Esophagus (tissue), 2 donors: Measurements from ENCODE around the gene NCSTN. TPM values are rescaled to one million over a fixed set of nuclear protein-coding genes. Genes with fewer than 3 reads are reported as not detected.

ENCODE experiments used
- H3K27ac ChIP-seq, 2 donors: one replicate each; pipeline ENCODE4 v1.5.1; 2013; ENCODE audit warnings: low read depth in 2 of 2, mild to moderate bottlenecking in 2 of 2, inconsistent platforms in 1 of 2, low read length in 1 of 2, moderate library complexity in 1 of 2
- H3K27me3 ChIP-seq, 2 donors: one replicate each; pipeline ENCODE4 v1.6.1; 2013; ENCODE audit warnings: low read length in 2 of 2, control low read depth in 1 of 2, mild to moderate bottlenecking in 1 of 2; ENCODE audit not compliant: insufficient read depth in 2 of 2, control insufficient read depth in 1 of 2
- H3K36me3 ChIP-seq, 2 donors: one replicate each; pipeline ENCODE4 v1.6.1; 2013; ENCODE audit warnings: low read length in 1 of 2; ENCODE audit not compliant: control insufficient read depth in 2 of 2, insufficient read depth in 2 of 2
- H3K4me1 ChIP-seq, 2 donors: one replicate each; pipeline ENCODE4 v1.6.1; 2013; ENCODE audit warnings: low read length in 1 of 2; ENCODE audit not compliant: control insufficient read depth in 2 of 2, insufficient read depth in 2 of 2
- H3K4me3 ChIP-seq, 2 donors: one replicate each; pipeline ENCODE4 v1.5.1; 2013; ENCODE audit warnings: low read length in 2 of 2, mild to moderate bottlenecking in 2 of 2, low read depth in 1 of 2, moderate library complexity in 1 of 2
- H3K9me3 ChIP-seq, 2 donors: one replicate each; pipeline ENCODE4 v1.6.1; 2013; ENCODE audit warnings: mild to moderate bottlenecking in 2 of 2, low read depth in 1 of 2, low read length in 1 of 2, moderate library complexity in 1 of 2; ENCODE audit not compliant: control insufficient read depth in 2 of 2, insufficient read depth in 1 of 2
- WGBS, 2 donors: extraction: QIAGEN DNeasy Blood & Tissue Kit; methylation state at CpG; one replicate each; pipeline ENCODE4 v1.1.7; 2013; 5-methylcytosine and 5-hydroxymethylcytosine counted together
- polyA plus RNA-seq, 2 donors: library from polyadenylated mRNA; stranded (reverse); fragments of 200-250 nt; gene quantifications; one replicate each; pipeline ENCODE4 v1.2.3, GENCODE V29; 2013
- donor health status: healthy with polysubstance abuse.
- donor health status: Bipolar disorder and iron deficiency.

The NCSTN gene
- polyA plus RNA-seq, 2 donors = 34.2 to 34.9 TPM

GRCh38 chr1:160400646-160401486 lies 57.7 kb downstream of the NCSTN start:
- Histone ChIP-seq H3K36me3 (no peaks in the 10 kb centered on the region), H3K27ac (peak overlapping the region; percentile 47 to 71), H3K27me3 (no peaks in the 10 kb centered on the region), H3K4me1 (peaks cover 3 to 8% of the 10 kb centered on the region in 2 donors), H3K4me3 (peak overlapping the region; percentile 62 to 69), H3K9me3 (no peaks in the 10 kb centered on the region)
- WGBS, 2 donors = 3 to 5% methylated on average over 47 to 55 of the region's 55 CpGs

DNA sequence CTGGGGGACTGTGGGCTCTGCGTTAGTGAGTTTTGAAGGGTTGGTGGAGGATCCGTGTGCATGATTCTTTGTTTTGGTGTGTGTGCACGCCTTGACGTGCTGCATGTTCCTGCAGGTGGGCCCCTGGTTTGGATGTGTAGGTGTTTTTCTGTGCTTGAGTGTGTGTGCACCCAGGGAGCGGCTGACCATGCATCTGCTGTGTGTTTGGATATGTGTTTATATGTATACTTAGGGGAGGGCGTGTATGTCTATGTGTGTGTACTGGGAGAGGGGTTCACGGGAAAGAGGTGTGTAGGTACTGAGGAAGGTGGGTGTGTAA lies 58.3 kb downstream of the NCSTN start:
- Histone ChIP-seq H3K27ac (peak overlapping the region in 1 of 2 donors; percentile 71), H3K4me1 (peaks cover 3 to 8% of the 10 kb centered on the region in 2 donors), H3K36me3 (no peaks in the 10 kb centered on the region), H3K9me3 (no peaks in the 10 kb centered on the region), H3K27me3 (no peaks in the 10 kb centered on the region), H3K4me3 (peak overlapping the region; percentile 62 to 69)
- WGBS, 2 donors = 32 to 36% methylated on average over 7 of the region's 7 CpGs

DNA sequence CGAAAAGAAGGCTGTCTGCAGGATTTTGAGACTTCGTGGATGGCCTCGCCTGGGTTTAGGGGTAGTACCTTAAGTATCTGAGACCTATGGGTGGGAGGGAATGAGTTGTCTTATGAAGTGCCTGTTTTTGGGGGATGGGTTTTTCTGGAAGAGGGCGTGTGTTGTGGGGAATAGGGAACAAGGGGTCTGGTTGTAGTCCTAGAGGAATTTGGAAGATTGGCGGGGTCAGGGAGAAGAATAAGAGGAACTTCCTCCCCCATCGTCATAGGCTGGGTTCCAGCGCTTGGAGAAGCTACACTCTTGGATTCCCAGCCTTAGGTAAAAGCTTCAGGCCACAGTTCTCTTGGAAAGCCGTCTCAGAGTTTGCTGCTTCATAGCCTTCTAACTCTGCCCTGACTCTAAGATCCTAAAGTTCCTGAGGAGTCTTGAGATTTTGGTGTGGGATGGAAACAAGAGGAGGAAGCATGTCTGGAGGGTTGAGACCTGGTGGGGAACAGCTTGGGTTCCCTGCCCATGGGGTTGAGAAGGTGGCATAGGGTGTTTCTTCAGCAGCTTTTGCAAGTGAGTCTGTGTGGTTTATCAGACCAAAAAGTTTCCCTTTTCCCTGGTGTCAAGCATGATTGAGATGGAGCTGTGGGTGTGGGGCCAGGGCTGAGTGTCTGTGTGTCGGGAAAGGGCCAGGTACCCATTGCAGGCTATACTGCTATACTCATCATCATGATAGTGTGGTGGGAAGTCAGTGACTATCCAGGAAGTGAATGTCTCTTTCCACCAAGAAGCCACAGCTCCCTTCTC lies 59.0 kb downstream of the NCSTN start:
- H3K4me3 ChIP-seq = no peak overlapping the region
- no peaks in the 10 kb centered on the region for H3K9me3 ChIP-seq
- H3K27me3 ChIP-seq = no peaks in the 10 kb centered on the region
- H3K36me3 ChIP-seq = no peaks in the 10 kb centered on the region
- H3K4me1 ChIP-seq = peaks cover 3 to 9% of the 10 kb centered on the region in 2 donors
- peak overlapping the region in 1 of 2 donors; percentile 46 for H3K27ac ChIP-seq
- WGBS, 2 donors = 55 to 59% methylated on average over 9 of the region's 9 CpGs

DNA sequence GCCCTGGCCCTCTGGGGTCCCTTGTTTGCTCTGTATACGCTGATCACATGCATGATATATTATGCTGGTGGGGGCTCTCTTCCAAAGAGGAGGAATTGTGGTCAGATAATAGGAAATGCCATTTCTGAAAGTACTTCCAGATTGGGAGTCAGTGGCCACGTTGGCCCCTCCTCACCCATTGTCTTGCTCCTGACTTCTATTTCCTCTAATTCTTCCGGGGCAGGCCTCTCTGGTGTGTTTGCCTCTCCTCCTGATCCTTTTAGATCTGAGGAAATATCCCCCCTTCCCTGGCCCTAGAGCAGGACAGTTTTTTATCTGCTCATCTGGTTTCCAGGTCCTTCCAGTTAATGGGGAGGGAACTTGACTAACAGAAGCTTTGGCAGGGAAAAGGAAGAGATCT lies 60.1 kb downstream of the NCSTN start:
- H3K36me3 ChIP-seq = no peaks in the 10 kb centered on the region
- no peaks in the 10 kb centered on the region for H3K9me3 ChIP-seq
- H3K4me3 ChIP-seq = no peak overlapping the region
- peaks cover 9 to 18% of the 10 kb centered on the region in 2 donors for H3K4me1 ChIP-seq
- 55 to 82% methylated on average over 3 of the region's 3 CpGs for WGBS, 2 donors
- no peaks in the 10 kb centered on the region for H3K27me3 ChIP-seq
- H3K27ac ChIP-seq = peak overlapping the region in 1 of 2 donors; percentile 7

GRCh38 chr1:160404094-160404493 lies 60.9 kb downstream of the NCSTN start:
- Histone ChIP-seq H3K9me3 (no peaks in the 10 kb centered on the region), H3K4me1 (peaks cover 9 to 22% of the 10 kb centered on the region in 2 donors), H3K27ac (no peak overlapping the region), H3K36me3 (no peaks in the 10 kb centered on the region), H3K4me3 (no peak overlapping the region), H3K27me3 (no peaks in the 10 kb centered on the region)
- WGBS, 2 donors = 77 to 82% methylated on average over 3 of the region's 3 CpGs

DNA sequence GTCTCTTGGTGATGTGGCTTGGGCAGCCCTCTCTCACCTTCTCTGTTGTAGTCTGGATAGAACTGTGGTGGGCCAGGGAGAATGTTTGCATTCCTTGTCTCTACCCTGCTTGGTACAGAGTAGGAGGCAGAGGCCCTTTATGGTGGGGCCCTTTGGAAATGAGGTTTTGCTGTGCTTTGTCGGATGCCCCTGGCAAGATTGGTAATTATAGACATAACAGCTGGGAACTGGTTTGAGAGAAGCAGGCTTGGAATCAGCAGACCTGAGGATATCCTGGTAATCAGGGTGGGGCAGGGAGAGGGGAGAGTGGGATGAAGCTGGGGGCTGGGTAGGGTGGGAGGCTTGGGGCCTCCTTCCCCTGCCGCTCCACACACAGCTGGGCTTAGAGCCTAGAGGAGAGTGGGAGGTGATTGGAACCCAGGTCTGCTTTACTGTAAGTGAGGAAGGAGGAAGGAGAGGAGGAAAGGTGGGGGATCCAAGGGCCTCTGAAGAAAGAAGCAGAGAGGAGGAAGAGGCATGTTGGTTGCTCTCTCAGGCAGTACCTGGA lies 62.2 kb downstream of the NCSTN start:
- H3K36me3 ChIP-seq = no peaks in the 10 kb centered on the region
- H3K4me3 ChIP-seq = no peak overlapping the region
- no peak overlapping the region for H3K27ac ChIP-seq
- WGBS, 2 donors = 56 to 73% methylated on average over 2 of the region's 2 CpGs
- no peaks in the 10 kb centered on the region for H3K27me3 ChIP-seq
- no peaks in the 10 kb centered on the region for H3K9me3 ChIP-seq
- H3K4me1 ChIP-seq = peaks cover 11 to 28% of the 10 kb centered on the region in 2 donors

DNA sequence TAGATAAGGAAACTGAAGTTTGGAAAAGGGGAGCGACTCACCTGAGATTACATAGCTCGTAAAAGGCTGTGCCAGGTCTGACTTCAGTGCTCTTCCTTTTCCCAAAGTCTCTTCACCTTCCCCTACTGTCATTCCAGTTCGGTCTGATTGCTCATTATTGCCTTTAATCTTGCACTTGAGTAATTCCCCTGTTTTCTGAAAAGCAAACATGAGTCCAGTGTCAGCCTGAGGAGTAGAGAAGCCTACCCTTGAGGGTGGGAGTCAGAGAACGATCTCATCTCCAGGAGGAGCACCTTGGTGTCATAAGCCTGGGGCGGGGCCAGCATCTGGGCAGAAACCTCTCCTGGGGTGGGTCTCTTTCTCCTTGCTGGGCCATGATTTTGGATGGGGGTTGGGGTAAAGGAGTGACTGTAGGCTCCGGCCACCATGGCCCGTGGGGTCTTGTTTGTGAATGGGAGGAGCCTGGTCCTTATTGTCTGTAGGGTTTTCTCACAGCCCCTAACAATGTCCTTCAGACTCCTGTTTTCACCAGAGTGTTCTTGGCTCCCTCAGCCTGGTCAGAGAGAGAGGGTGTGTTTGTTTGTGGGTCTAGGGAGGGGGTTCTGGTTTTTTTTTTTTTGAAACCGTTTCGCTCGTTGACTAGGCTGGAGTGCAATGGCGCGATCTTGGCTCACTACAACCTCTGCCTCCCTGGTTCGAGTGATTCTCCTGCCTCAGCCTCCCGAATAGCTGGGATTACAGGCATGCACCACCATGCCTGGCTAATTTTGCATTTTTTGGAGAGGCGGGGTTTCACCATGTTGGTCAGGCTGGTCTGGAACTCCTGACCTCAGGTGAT lies 63.2 kb downstream of the NCSTN start:
- Histone ChIP-seq H3K27ac (peak overlapping the region; percentile 1 to 77), H3K4me1 (peaks cover 9 to 27% of the 10 kb centered on the region in 2 donors), H3K4me3 (no peak overlapping the region), H3K9me3 (no peaks in the 10 kb centered on the region), H3K27me3 (no peaks in the 10 kb centered on the region), H3K36me3 (no peaks in the 10 kb centered on the region)
- WGBS, 2 donors = 78 to 79% methylated on average over 15 of the region's 15 CpGs

DNA sequence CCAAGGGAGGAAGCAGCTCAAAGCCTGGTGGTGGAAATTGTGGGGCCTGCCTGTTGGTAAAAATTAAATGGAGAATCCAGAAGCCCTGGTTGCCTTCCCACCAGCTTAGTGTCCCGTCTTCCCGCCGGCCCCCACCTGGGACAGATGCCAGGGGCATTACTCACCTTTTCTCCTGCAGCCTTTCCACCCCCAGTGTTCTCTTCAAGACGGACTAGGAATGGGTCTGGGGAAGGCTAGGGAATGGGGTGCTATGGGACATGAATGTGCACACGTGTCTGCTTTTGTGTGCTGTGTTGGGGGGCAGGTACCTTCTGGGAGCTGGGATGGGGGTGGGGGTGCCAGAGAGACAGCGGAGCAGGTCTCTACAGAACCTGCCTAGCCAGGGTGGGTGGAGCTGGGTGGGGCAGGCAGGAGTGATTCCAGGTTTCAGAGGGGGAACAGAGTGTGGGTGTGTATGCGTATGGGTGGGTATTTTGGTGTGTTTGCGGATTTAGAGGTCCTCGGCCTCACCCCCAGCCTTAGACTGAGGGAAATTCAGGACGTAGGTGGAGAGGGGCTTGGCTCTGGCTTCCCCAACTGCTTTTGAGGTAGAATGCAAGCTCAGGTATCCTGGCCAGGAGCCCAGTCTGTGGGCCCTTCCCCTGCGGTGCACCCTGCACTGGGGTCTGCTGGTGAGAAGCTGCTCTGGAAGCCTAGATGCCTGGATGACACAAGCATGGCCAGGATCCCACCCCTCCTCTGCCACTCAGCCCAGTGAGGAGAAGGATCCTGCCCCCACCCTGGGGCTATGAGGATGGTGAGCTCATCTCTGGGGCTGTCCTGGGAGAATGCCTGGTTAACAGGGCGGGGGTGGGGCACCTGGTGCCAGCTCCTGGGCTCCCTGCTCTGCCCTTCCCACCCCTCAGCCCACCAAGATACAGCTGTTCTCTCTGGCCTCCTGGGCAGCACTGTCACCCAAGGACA lies 64.9 kb downstream of the NCSTN start:
- no peaks in the 10 kb centered on the region for H3K9me3 ChIP-seq
- H3K4me3 ChIP-seq = peak overlapping the region; percentile 30 to 31
- no peaks in the 10 kb centered on the region for H3K27me3 ChIP-seq
- peak overlapping the region; percentile 73 to 91 for H3K27ac ChIP-seq
- WGBS, 2 donors = 56 to 60% methylated on average over 12 of the region's 12 CpGs
- H3K4me1 ChIP-seq = peaks cover 9 to 22% of the 10 kb centered on the region in 2 donors
- no peaks in the 10 kb centered on the region for H3K36me3 ChIP-seq
